H9 (cell line): ENCODE data around the gene AZGP1. TPM values are rescaled to one million over a fixed set of nuclear protein-coding genes. Genes with fewer than 3 reads are reported as not detected.

Experiments
- DNase-seq: peaks from one replicate; pipeline ENCODE4 v3.0.0-alpha.2; 2017
- H2AFZ ChIP-seq: one replicate; pipeline ENCODE4 v1.6.1; 2013; ENCODE audit warnings: mild to moderate bottlenecking, low read length, control low read depth, moderate library complexity
- H2AK5ac ChIP-seq: 2 replicates; pipeline ENCODE4 v1.6.1; 2013; ENCODE audit warnings: low read length, control low read depth, mixed read lengths; ENCODE audit not compliant: insufficient read length
- H2BK120ac ChIP-seq: one replicate; pipeline ENCODE4 v1.6.1; 2013; ENCODE audit warnings: low read depth, mild to moderate bottlenecking, low read length, control low read depth, inconsistent platforms; ENCODE audit not compliant: poor library complexity, severe bottlenecking
- H2BK12ac ChIP-seq: 2 replicates; pipeline ENCODE4 v1.6.1; 2013; ENCODE audit warnings: low read length, control low read depth, mixed read lengths, low read depth; ENCODE audit not compliant: insufficient read length
- H2BK15ac ChIP-seq: 2 replicates; pipeline ENCODE4 v1.6.1; 2013; ENCODE audit warnings: low read depth, low read length, control low read depth
- H2BK20ac ChIP-seq: one replicate; pipeline ENCODE4 v1.6.1; 2013; ENCODE audit warnings: low read depth, mild to moderate bottlenecking, low read length, control low read depth, inconsistent platforms; ENCODE audit not compliant: poor library complexity, severe bottlenecking
- H2BK5ac ChIP-seq: 2 replicates; pipeline ENCODE4 v1.6.1; 2013; ENCODE audit warnings: low read length, control low read depth, mixed read lengths; ENCODE audit not compliant: insufficient read length
- H3K14ac ChIP-seq: 2 replicates; pipeline ENCODE4 v1.6.1; 2013; ENCODE audit warnings: low read length, control low read depth; ENCODE audit not compliant: insufficient read depth
- H3K18ac ChIP-seq: 2 replicates; pipeline ENCODE4 v1.6.1; 2013; ENCODE audit warnings: low read depth, mild to moderate bottlenecking, mixed read lengths, low read length, control low read depth; ENCODE audit not compliant: insufficient read length
- H3K23ac ChIP-seq: 2 replicates; pipeline ENCODE4 v1.6.1; 2013; ENCODE audit warnings: low read length, control low read depth, mixed read lengths, low read depth; ENCODE audit not compliant: insufficient read length
- H3K23me2 ChIP-seq: 2 replicates; pipeline ENCODE4 v1.6.1; 2013; ENCODE audit warnings: low read depth, mild to moderate bottlenecking, mixed read lengths, low read length, control low read depth; ENCODE audit not compliant: insufficient read length, poor library complexity, severe bottlenecking
- H3K27ac ChIP-seq: 2 replicates; pipeline ENCODE4 v1.5.1; 2013; ENCODE audit warnings: low read length, control low read depth, mixed read lengths, low read depth; ENCODE audit not compliant: insufficient read length
- H3K27me3 ChIP-seq: 2 replicates; pipeline ENCODE4 v1.6.1; 2013; ENCODE audit warnings: low read length, control low read depth, inconsistent platforms; ENCODE audit not compliant: insufficient read depth
- H3K4ac ChIP-seq: 2 replicates; pipeline ENCODE4 v1.6.1; 2013; ENCODE audit warnings: low read depth, mild to moderate bottlenecking, control low read depth, inconsistent platforms, low read length, moderate library complexity
- H3K4me1 ChIP-seq: 2 replicates; pipeline ENCODE4 v1.6.1; 2013; ENCODE audit warnings: low read length, control low read depth, inconsistent platforms; ENCODE audit not compliant: insufficient read depth
- H3K4me2 ChIP-seq: 2 replicates; pipeline ENCODE4 v1.6.1; 2013; ENCODE audit warnings: low read length, control low read depth, mixed read lengths; ENCODE audit not compliant: insufficient read length, insufficient read depth
- H3K56ac ChIP-seq: 2 replicates; pipeline ENCODE4 v1.6.1; 2013; ENCODE audit warnings: low read depth, mild to moderate bottlenecking, mixed read lengths, low read length, control low read depth; ENCODE audit not compliant: insufficient read length
- H3K79me1 ChIP-seq: 2 replicates; pipeline ENCODE4 v1.6.1; 2013; ENCODE audit warnings: low read depth, mild to moderate bottlenecking, moderate library complexity, low read length, control low read depth, inconsistent platforms; ENCODE audit not compliant: insufficient read depth, poor library complexity, severe bottlenecking
- H3K79me2 ChIP-seq: 2 replicates; pipeline ENCODE4 v1.6.1; 2013; ENCODE audit warnings: low read length, control low read depth, inconsistent platforms; ENCODE audit not compliant: insufficient read depth
- H3K9ac ChIP-seq: 2 replicates; pipeline ENCODE4 v1.6.1; 2013; ENCODE audit warnings: low read length, control low read depth, mixed read lengths; ENCODE audit not compliant: insufficient read length; ENCODE audit errors: extremely low read depth
- H3K9me3 ChIP-seq: one replicate; pipeline ENCODE4 v1.6.1; 2013; ENCODE audit warnings: low read depth, low read length, inconsistent platforms; ENCODE audit not compliant: control insufficient read depth
- H3T11ph ChIP-seq: one replicate; pipeline ENCODE4 v1.6.1; 2013; ENCODE audit warnings: mild to moderate bottlenecking, low read length, control low read depth, inconsistent platforms
- H4K20me1 ChIP-seq: one replicate; pipeline ENCODE4 v1.6.1; 2013; ENCODE audit not compliant: control insufficient read depth, insufficient read length, insufficient read depth
- H4K5ac ChIP-seq: 2 replicates; pipeline ENCODE4 v1.6.1; 2013; ENCODE audit warnings: low read depth, mild to moderate bottlenecking, mixed read lengths, low read length, control low read depth; ENCODE audit not compliant: insufficient read length
- H4K8ac ChIP-seq: replicated peaks from 2 replicates; pipeline ENCODE4 v1.6.1; 2013; ENCODE audit warnings: low read length, control low read depth, mixed read lengths, low read depth; ENCODE audit not compliant: insufficient read length
- H4K91ac ChIP-seq: 2 replicates; pipeline ENCODE4 v1.6.1; 2013; ENCODE audit warnings: low read depth, mild to moderate bottlenecking, moderate library complexity, mixed read lengths, low read length, control low read depth; ENCODE audit not compliant: insufficient read length
- H3K27ac Mint-ChIP-seq, 3 experiments: 2 replicates in 2 of 3; 3 replicates in 1 of 3; pipeline ENCODE4 v1.8.0; 2020 to 2021; ENCODE audit warnings: mixed read lengths in 3 of 3, mild to moderate bottlenecking in 1 of 3, moderate library complexity in 1 of 3
- H3K27me3 Mint-ChIP-seq: 2 replicates; pipeline ENCODE4 v1.8.0; 2021; ENCODE audit warnings: low read depth, mild to moderate bottlenecking, moderate library complexity, mixed read lengths
- H3K36me3 Mint-ChIP-seq, 3 experiments: 2 replicates in 2 of 3; 3 replicates in 1 of 3; pipeline ENCODE4 v1.8.0; 2020 to 2021; ENCODE audit warnings: low read depth in 3 of 3, mixed read lengths in 3 of 3; ENCODE audit not compliant: insufficient read depth in 1 of 3
- H3K4me1 Mint-ChIP-seq, 2 experiments: 2 replicates each; pipeline ENCODE4 v1.8.0; 2020; ENCODE audit warnings: mixed read lengths in 2 of 2
- H3K4me3 Mint-ChIP-seq, 2 experiments: 2 replicates in 1 of 2; 3 replicates in 1 of 2; pipeline ENCODE4 v1.8.0; 2020 to 2021; ENCODE audit warnings: mild to moderate bottlenecking in 2 of 2, mixed read lengths in 2 of 2, moderate library complexity in 1 of 2
- H3K9me3 Mint-ChIP-seq, 2 experiments: 2 replicates in 1 of 2; 3 replicates in 1 of 2; pipeline ENCODE4 v1.8.0; 2020; ENCODE audit warnings: mild to moderate bottlenecking in 2 of 2, mixed read lengths in 2 of 2, moderate library complexity in 1 of 2
- CTCF ChIP-seq: fragments of 200-600 bp; sonication (generic); conservative IDR thresholded peaks from 3 replicates; pipeline ENCODE4 v1.8.0; 2021; ENCODE audit warnings: antibody characterized with exemption, mild to moderate bottlenecking
- WGBS: extraction: QIAGEN DNeasy Blood & Tissue Kit; methylation state at CpG from one replicate; pipeline ENCODE4 v1.1.7; 2013; ENCODE audit warnings: missing lambda C conversion rate, low lambda C conversion rate, mixed read lengths; ENCODE audit not compliant: insufficient read length; ENCODE audit errors: extremely low coverage; 5-methylcytosine and 5-hydroxymethylcytosine counted together
- total RNA-seq: library from RNA; stranded (reverse); gene quantifications from 2 replicates; pipeline ENCODE4 v1.2.1, GENCODE V29; 2021

Gene AZGP1
- total RNA-seq, 1 experiment from 2014 or later, result not detected

DNA sequence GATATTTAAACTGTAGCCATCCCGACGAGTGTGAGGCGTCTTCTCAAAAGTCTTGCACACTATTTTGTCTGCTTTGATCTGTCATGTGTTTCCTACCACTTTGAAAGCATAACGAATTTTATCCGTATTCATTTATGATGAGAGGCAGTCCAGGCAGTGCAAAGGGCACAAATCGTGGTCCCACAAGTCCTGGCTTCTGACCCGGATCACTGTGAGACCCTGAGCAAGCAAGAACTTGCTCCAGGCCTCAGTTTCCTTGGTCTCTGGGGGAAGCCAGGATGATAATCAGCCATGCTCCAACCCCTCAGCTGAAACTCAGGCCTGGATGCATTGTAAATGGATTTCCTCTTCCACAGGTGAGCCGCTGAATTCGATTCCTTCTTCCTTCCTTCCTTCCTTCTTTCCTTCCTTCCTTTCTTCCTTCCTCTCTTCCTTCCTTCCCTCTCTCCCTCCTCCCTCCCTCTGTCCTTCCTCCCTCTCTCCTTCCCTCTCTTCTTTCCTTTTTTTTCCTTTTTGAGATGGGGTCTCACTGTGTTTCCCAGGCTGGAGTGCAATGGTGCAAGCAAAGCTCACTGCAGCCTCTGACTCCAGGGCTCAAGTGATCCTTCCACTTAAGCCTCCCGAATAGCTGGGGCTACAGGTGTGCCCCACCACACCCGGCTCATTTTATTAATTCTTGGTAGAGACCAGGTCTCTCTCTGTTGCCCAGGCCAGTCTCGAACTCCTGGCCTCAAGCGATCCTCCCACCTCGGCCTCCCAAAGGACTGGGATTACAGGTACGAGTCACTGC lies 21.1 kb upstream of the AZGP1 start:
- TF ChIP-seq CTCF, result no peak
- no peak overlapping the region for H3T11ph ChIP-seq
- no peak overlapping the region for H2BK20ac ChIP-seq
- H3K27ac ChIP-seq, result no peak overlapping the region
- no CpG with 5 or more reads among the region's 15 CpGs for WGBS
- H3K14ac ChIP-seq, result no peak overlapping the region
- no peaks in the 10 kb centered on the region for H3K27me3 ChIP-seq
- H3K79me2 ChIP-seq, result no peaks in the 10 kb centered on the region
- no peak overlapping the region for H2AFZ ChIP-seq
- H2BK120ac ChIP-seq, result no peak overlapping the region
- Mint-ChIP-seq H3K4me1 (no peaks in the 10 kb centered on the region), H3K9me3 (no peaks in the 10 kb centered on the region; a peak in 1 of 5 replicates), H3K27me3 (no peaks in the 10 kb centered on the region; the same call in 1 of the 2 replicates), H3K36me3 (no peaks in the 10 kb centered on the region), H3K27ac (peak overlapping the region in 2 of 3 experiments; percentile 28 to 96; a peak in 2 of 7 replicates), H3K4me3 (peak overlapping the region in 1 of 2 experiments; percentile 40; a peak in 2 of 5 replicates)
- H3K79me1 ChIP-seq, result no peaks in the 10 kb centered on the region
- H4K5ac ChIP-seq, result peak overlapping the region; percentile 50
- no peaks in the 10 kb centered on the region for H4K20me1 ChIP-seq
- no peak overlapping the region for H4K8ac ChIP-seq
- H3K9ac ChIP-seq, result no peak overlapping the region
- H3K4ac ChIP-seq, result no peak overlapping the region
- no peak overlapping the region for H3K56ac ChIP-seq
- H2BK15ac ChIP-seq, result no peak overlapping the region
- no peaks in the 10 kb centered on the region for H3K9me3 ChIP-seq
- H3K4me1 ChIP-seq, result no peaks in the 10 kb centered on the region
- no peak overlapping the region for H2BK5ac ChIP-seq
- H2AK5ac ChIP-seq, result no peak overlapping the region
- no peaks in the 10 kb centered on the region for H3K23me2 ChIP-seq
- H3K23ac ChIP-seq, result no peak overlapping the region
- no peak overlapping the region for H3K18ac ChIP-seq
- no peak overlapping the region for H2BK12ac ChIP-seq
- no peak overlapping the region for H4K91ac ChIP-seq
- H3K4me2 ChIP-seq, result no peak overlapping the region
- no peak for DNase-seq
